Mammary epithelial cell (primary cell): ENCODE data around the gene CDK14.

Experiments used
- EZH2 ChIP-seq: IDR thresholded peaks from 2 replicates; pipeline ENCODE4 v1.6.1; 2012; ENCODE audit warnings: low read length, inconsistent platforms, borderline replicate concordance
- TF ChIP-seq, protein P1 (sequence below), 2 donors: IDR thresholded peaks in 1 of 2; conservative IDR thresholded peaks in 1 of 2; 2 replicates each; pipeline ENCODE4 v1.5.1; 2011 to 2012; ENCODE audit warnings: inconsistent platforms in 2 of 2, low read length in 2 of 2, mild to moderate bottlenecking in 2 of 2, control low read depth in 1 of 2, low read depth in 1 of 2; ENCODE audit not compliant: insufficient read depth in 1 of 2; ENCODE audit errors: extremely low read depth in 1 of 2

DNA sequence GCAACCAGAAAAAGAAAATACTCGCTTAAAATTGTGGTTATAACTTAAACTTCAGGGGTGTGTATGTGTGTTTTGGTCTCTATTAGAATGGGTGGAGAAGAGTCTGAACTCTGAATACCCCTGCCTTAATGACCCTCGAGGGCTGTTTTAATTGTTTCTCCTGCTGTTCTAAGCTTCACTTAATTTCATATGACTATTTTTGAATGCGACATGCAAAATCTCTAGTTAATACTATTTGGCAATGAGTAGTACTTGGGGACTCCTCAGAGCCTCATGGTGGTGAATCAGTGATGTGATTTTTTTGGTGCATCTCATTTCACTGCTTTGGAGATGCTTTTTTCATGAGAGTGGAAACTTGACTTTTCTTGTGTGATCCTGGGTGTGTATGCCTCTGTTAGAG, 178.6 kb downstream of the CDK14 start:
- TF ChIP-seq, protein P1, sequence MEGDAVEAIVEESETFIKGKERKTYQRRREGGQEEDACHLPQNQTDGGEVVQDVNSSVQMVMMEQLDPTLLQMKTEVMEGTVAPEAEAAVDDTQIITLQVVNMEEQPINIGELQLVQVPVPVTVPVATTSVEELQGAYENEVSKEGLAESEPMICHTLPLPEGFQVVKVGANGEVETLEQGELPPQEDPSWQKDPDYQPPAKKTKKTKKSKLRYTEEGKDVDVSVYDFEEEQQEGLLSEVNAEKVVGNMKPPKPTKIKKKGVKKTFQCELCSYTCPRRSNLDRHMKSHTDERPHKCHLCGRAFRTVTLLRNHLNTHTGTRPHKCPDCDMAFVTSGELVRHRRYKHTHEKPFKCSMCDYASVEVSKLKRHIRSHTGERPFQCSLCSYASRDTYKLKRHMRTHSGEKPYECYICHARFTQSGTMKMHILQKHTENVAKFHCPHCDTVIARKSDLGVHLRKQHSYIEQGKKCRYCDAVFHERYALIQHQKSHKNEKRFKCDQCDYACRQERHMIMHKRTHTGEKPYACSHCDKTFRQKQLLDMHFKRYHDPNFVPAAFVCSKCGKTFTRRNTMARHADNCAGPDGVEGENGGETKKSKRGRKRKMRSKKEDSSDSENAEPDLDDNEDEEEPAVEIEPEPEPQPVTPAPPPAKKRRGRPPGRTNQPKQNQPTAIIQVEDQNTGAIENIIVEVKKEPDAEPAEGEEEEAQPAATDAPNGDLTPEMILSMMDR (conservative IDR thresholded peaks at IDR 0.05 in 1 of 2, IDR thresholded peaks at IDR 0.05 in 1 of 2; ENCODE audit: extremely low read depth in 1 of 2, insufficient read depth in 1 of 2, low read depth in 1 of 2, low read length in 2 of 2) = no peak
- TF ChIP-seq EZH2 = no peak
